GM21529 (cell line): ENCODE results near the gene HOXD13.

Source experiments
- ATAC-seq: cut with Tn5 transposase; IDR thresholded peaks from one replicate; pipeline ENCODE4 v1.9.1; 2021; ENCODE audit not compliant: unreplicated experiment

Gene HOXD13

DNA sequence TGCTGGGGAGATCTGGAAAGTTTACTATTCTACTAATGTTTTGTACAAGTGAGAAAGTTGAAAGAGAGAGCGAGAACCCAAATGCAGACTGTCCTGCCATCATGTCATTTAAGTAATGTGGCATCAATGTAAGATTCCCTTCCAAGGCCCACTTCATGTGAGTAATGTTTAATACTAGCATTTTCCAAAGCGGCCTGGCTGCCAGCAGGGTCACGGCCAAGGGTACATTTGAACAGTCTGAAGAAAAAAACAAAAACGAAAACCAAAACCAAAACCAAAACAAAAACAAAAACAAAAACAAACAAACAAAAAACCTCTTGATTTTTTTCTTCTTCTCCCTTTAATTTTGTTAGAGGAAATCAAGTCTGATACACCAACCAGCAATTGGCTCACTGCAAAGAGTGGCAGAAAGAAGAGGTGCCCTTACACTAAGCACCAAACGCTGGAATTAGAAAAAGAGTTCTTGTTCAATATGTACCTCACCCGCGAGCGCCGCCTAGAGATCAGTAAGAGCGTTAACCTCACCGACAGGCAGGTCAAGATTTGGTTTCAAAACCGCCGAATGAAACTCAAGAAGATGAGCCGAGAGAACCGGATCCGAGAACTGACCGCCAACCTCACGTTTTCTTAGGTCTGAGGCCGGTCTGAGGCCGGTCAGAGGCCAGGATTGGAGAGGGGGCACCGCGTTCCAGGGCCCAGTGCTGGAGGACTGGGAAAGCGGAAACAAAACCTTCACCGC lies 26.2 kb downstream of the HOXD13 start:
- ATAC-seq: no peak

DNA sequence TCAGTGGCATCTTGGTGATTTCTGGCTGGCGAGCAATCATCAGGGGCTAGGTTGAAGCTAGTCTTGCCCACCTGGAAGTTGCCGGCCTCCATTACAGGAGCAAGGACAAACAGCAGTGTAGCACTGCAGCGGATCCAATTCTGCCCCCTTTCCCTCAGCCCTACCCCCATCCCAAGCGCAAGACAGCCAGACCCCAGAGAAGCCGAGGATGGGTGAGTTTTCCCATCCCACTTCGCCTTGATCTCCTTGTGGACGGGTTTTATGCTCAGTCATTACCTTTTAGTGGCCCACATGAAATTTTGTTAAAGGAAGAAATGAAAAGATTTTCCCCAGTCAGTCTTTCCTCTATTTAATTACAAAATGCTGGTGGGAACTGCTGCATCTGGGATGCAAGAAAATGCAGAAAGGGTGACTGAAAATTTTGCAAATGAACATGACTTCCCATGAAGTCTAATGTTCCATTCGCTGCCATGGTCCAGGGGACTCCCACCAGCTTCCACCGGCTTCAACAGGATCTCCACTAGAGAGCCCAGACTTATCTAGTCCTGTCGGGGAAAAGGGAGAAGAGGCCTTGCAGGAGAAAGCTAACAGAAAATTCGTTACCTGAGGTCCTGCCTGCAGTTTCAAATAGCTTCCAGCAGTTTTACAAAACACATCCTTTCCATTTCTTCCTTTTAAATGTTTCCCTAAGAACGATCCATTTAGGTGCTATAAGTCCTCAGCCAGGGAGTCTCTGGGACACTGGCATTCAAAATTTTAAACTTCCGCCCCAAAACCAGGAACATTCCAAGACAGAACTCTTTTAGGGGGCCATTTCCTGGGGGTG lies 28.1 kb downstream of the HOXD13 start:
- no peak for ATAC-seq

DNA sequence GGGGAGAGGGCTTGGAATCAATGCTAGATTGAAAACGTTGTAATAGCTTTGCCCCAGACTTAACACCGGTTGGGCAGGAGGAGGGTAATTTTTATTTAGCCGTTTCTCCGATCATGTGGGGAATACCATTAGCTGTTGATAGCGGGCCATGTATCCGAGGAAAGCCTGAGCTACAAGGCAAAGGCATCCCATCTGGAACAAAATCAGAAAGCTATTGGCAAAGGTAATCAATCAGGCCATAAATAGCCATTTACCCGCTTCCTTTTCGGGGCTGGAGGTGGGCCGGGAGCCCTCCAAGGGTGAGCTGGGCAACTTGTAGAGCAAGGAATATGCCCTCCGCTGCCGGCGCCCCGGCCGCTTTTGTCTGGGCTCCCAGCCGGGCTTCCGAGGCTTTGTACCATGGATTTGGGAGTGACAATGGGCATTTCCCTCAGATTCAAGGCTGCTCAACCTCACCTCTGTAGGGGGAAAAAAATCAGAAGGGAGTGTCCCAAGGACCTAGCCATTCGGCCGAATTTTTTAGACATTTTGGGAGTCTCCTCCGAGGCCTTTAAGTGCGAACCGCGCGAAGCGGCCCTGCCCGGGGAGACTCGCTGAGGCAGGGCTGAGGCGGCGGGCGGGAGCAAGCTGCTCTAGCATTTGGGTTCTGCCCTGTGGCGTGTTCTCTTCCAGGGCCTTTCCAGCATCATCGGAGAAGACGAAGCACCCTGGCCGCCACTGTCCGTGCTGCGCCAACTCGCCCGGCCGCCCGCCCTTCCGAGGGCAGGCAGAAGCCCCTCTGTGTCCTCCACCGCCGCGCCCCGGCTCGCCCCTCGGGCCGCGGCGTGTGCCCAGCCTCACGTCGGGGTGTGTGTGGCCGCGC lies 28.9 kb downstream of the HOXD13 start:
- ATAC-seq: no peak

DNA sequence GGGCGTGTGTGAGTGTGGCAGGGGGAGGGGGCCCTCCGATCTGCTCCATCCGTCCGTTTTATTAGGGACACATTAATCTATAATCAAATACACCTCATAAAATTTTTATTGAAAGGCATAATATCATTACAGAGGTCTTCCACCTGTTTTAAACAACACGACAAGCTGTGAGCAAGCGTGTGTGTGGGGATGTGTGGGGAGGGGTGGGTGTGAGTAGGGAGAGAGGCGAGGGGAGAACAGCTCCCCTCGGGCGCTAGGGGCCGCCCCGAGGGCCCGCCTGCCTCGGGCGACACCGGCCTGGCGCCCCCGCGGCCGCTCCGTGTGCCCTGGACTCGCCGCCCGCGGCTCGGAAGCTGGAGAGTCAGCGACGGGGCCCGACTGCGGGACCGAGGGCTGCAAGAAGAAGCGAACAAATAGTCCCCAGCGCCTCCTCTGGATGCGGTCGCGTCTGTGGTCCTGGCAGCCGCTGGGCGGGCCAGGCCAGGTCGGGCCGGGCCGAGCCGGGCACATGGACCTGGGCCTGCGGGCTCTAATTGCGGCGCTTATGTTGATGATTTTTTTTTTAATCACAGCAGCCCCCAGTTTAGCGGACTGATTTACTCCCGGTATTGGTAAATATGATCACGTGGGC lies 29.6 kb downstream of the HOXD13 start:
- no peak for ATAC-seq

DNA sequence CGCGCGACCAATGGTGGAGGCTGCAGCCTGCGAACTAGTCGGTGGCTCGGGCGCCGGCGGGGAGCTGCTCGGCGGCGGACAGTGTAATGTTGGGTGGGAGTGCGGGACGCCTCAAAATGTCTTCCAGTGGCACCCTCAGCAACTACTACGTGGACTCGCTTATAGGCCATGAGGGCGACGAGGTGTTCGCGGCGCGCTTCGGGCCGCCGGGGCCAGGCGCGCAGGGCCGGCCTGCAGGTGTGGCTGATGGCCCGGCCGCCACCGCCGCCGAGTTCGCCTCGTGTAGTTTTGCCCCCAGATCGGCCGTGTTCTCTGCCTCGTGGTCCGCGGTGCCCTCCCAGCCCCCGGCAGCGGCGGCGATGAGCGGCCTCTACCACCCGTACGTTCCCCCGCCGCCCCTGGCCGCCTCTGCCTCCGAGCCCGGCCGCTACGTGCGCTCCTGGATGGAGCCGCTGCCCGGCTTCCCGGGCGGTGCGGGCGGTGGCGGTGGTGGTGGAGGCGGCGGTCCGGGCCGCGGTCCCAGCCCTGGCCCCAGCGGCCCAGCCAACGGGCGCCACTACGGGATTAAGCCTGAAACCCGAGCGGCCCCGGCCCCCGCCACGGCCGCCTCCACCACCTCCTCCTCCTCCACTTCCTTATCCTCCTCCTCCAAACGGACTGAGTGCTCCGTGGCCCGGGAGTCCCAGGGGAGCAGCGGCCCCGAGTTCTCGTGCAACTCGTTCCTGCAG lies 30.3 kb downstream of the HOXD13 start, which contains the start of gene HOXD9:
HOXD9 (plus strand) TSS at position 37 of the 728 bp plus-strand sequence; CDS start at position 87, 50 bp downstream.
- no peak for ATAC-seq

DNA sequence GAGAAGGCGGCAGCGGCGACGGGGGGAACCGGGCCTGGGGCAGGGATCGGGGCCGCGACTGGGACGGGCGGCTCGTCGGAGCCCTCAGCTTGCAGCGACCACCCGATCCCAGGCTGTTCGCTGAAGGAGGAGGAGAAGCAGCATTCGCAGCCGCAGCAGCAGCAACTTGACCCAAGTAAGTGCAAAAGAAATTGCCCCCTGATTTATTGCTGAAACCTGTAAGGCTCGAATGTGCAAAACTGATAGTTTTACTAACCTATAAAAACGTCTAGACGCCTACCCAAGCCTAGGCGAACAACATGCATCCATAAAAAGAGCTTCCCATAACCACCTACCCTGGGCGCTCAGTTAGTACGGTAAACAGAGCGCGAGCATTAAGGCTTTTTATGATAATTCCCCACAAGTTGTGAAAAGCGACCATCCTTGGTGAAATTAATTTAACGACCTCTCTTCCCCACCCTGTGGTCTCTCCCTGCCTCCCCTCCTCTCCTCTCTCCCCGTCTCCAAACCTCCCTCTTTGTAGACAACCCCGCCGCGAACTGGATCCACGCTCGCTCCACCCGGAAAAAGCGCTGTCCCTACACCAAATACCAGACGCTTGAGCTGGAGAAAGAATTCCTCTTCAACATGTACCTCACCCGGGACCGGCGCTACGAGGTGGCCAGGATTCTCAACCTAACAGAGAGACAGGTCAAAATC lies 31.0 kb downstream of the HOXD13 start:
- no peak for ATAC-seq

DNA sequence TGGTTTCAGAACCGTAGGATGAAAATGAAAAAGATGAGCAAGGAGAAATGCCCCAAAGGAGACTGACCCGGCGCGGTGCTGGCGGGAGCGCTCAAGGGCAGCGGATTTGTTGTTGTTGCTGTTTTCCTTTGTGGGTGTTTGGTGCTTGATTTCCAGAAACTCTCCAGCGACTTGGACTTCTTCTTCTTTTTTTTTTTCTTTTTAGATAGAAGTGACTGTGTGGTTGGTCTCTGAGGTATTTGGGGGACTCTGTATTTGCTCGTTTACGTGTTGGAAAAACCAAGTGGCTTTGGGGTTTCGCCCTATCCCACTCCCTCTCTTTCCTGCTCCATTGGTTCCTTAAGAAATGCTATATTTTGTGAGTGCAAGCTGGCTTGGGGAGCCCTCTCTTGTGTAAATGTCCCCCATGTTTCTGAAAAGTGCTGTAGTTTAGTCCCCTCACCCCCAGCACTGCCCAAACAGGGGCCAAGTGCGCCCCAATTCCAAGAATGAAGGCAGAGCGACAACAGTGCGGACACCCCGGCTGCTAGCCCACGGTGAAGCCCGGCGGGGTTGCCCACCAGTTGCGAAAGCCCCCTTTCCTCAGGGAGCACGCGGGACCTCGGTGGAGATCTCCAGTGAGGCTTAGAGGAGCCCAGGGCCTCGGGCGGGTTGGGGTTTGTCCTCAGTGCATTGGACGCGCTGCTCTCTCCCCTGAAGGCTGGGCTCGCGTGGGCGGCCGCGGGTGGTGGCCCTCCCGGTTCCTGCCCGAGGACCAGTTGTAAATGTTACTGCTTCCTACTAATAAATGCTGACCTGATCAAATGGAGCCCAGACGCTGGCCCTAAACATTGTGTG lies 31.8 kb downstream of the HOXD13 start:
- no peak for ATAC-seq

DNA sequence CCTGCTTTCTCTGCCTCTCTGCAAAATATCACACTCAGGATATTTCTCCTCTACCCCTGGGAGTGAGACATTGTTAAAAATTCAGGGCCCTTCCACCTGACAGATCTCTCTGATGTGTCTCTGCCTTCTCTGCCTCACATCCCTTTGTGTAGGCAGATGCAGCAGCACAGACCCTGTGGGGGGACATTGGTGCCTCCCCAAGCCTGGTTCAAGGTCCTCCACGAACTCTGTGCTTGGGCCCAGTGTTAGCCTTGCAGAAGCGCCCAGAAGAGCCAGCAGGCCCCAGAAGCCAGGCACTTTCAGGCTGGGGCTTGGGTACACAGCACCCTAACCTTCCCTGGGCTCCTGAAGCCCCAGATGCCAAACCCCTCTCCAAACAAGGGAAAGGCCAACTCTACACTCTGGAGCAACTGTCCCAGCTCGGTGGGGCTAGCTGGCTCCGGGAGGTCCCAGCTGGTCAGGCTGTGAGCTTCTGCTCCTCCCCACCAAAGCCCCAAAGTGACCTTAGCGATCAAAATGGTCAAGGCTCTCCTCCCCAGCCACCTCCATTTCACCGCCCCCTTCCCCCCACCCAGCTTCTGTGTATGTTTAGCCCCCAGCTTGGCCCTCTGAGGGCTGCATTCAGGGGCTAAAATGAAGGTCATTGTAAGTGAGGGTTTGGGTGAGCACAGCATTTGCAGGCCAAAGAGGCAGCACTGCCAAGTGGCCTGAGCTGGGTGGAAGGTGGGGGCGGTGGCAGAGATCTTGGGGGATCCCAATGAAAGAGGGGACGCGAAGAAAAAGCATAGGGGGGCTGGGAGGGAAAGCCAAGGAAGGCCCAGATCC lies 32.6 kb downstream of the HOXD13 start:
- ATAC-seq: no peak

DNA sequence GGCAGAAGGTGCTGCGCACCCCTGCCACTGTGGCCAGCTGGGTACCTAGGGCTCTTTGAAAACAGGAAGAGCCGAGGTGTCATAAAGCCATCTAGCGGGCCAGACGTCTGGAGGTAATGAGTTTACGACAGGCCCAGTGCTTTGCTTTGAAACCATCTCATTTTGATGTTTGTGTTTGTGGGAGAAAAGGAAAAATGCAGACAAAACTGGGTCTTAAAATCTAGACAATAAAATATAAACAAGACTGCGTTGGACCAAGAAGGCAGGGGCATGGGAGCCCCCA lies 33.2 kb downstream of the HOXD13 start:
- ATAC-seq: no peak

DNA sequence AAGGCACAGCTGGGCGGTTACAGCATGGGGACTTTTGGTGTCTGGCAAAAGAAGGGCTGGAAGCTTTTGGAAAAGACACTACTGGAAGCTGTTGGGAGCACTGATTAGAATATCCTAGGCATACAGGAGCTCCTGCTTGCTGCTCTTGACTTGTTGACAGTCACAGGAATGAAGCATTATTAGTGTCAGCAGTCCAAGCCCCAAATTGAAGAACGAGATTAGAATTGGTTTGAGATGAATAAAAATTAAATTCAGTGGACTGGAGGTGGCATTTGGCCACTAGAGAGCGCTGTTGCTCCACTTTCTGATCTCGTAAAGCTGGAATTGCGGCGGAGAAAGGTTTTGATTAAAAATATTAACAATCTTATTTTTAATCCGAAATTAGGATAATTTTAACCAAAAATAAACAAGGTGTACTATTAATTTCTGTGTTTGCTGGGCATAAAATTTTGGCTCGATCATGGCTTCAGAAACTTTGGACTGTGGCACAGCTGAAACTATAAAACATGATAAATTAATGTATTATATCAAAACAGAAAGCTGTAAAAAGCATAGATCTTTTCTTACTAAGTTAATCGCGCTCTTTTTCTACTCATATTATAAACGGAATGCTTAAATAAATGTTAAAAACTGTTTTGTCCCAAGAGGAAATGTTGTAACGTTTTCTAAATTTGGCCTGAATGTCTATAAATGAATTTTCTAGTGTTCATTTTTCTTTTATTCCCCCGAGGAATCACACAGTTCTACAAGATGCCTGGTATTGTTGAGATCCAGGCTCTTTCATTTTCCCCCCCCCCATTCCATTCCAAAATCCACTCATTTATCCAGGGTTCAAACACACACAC lies 34.6 kb downstream of the HOXD13 start:
- no peak for ATAC-seq

DNA sequence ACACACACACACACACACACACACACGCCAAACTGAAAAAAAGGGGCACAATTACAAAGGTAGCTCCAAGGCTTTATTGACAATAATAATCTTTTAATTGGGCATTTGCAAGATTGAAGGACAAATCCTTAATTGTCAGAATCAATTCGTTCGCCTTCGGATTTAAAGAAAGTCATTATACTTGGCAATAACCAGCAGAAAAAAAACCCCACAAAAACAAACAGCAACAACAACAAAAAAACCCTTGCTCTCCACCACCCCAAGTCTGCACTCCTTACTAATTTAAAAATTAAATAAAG lies 35.2 kb downstream of the HOXD13 start:
- ATAC-seq: no peak

DNA sequence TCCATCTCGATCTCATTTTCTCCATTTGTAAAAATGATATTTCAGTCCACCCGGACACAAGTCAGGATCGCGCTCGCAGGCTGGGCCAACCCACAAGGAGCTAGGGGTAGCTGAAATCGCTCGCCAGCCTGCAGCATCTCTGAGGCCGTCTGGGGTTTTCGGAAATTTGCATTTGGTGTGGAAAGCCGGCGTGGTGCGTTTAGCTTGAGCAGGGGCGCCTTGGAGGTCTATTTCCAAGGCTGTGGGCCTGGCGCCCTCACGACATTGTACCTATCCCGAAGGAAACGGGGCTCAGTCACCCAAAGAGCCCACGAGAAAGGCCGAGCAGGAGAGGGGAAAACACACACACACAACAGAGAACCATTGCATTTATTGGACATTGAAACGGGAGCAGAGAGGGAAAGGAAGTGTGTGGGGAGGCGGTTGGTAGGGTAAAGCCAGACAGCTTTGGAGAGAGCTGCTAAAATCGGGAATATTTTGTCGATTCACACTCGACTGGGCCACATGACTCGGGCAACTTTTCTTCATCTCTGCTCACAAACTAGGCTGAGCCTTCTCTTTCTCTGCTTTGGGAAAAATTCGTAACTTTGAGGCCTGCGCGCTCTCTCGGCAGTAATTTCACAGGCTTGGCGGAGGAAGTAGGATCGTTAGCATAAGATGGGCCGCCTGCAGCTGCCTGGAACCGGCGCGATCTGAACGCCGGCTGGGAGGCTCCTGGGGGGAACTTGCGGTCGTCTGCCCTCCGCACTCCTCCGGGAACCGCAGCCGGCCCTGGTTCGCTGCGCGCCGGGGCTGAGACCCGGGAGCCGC lies 35.9 kb downstream of the HOXD13 start:
- no peak for ATAC-seq

DNA sequence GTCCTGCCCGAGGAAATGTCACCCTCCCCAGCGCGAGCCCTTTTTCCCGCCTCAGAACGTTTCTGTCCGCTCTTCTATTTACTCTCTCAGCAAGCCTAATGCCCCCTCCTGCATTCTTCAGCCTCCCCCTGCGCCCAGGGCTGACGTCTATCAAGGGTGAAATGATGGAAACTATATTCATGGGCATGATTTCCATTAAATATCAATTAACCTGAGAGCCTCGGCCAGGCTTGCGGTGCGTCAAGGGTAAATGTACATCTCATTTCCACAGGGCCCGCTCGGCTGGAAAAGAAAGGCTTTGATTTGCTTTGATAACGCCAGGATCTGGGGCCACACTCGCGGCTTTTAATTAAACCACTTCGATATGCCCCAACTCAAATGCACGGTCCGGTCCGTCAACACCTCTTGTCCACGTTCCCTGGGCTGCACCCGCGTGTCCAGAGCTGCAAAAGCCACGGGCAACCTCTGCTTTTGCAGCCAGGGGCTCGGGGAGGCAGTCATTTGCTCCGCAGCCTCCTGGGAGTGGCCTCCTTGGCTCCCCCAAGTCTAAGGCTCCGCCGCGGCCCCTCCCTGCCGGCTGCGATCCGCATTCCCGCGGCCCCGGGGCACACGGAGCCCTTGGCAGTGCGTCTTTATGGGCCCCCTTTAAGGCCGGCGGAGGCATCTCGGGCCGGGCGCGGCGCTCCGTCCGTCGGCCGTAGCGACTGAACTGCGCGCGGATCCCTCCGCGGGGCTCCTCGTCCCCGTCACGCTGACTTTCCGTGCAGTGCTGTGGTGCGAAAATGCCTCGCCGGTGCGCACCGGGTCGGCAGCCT lies 36.7 kb downstream of the HOXD13 start, which contains the start of gene HOXD8:
HOXD8 (plus strand) TSS at position 724 of the 815 bp plus-strand sequence. CDS start 662 bp downstream, outside the sequence.
- no peak for ATAC-seq

DNA sequence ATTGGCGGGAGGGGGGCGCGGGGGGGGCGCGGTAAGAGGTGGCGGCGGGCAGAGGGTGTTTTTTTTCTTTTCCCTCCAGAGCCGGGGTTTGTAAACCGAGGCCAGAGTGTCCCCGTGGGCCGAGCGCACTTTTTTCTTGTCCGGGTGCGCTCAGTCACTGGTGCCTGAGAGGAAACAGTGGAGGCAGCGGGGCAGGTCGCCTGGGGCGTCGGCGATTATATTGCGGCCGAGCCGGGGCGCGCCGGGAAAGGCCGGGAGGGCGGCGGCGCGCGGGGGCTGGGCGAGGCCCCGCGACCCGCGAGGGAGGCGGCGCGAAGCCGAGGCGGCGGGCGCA lies 37.3 kb downstream of the HOXD13 start:
- no peak for ATAC-seq

DNA sequence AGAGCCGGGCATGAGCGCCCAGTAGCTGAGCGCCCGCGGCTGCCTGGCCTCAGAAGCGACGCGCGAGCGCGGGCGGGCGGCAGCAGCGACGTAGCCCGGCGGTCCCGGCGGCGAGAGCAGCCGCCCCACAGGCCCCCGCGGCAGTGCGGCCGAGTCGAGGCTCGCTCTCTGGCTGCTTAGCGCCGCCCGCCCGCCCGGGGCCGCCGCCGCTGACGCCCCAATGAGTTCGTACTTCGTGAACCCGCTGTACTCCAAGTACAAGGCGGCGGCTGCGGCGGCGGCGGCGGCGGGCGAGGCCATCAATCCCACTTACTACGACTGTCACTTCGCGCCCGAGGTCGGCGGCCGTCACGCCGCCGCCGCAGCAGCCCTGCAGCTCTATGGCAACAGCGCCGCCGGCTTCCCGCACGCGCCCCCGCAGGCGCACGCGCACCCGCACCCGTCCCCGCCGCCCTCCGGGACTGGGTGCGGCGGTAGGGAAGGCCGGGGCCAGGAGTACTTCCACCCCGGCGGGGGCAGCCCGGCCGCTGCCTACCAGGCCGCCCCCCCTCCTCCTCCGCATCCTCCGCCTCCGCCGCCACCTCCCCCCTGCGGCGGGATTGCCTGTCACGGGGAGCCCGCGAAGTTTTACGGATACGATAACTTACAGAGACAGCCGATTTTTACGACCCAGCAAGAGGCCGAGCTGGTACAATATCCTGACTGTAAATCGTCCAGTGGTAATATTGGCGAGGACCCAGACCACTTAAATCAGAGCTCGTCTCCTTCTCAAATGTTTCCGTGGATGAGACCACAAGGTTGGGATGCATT lies 37.8 kb downstream of the HOXD13 start:
- no peak for ATAC-seq
